HG03520 (cell line): Measurements from ENCODE around the gene COL6A2.

Source experiments
- ATAC-seq: cut with Tn5 transposase; IDR thresholded peaks from one replicate; pipeline ENCODE4 v1.9.1; 2021; ENCODE audit warnings: mild to moderate bottlenecking, moderate library complexity; ENCODE audit not compliant: unreplicated experiment

COL6A2 gene

DNA sequence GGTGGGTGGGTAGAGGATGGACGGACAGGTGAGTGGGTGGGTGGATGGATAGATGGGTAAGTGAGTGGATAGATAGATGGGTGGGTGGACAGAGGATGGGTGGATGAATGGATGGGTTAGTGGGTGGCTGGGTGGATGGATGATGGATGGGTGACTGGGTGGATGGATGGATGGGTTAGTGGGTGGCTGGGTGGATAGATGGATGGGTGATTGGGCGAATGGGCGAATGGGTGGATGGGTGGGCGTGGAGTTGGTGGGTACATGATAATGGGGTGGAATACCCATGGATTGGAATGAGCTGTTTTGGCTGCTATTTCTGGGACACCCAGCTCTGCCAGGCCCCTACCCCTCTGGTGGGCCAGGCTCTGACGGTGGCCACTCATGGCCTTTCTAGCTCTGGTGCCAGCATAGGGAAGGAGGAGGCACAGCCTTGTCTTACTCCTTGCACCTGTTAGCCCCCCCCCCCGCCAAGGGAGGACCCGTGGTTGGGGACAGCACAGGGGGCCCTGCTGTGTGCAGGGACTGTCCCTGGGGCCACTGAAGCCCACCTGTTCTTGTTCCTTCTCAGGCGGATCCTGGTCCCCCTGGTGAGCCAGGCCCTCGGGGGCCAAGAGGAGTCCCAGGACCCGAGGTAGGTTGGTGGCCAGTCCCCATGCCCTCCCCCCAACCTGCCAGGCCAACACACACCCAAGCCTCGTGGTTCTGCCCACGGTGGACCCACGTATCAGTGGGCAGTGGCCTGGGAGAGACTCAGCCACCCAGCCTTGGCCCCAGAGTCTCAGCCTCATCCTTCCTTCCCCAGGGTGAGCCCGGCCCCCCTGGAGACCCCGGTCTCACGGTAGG is 26.4 kb downstream of the COL6A2 start:
- ATAC-seq: no peak

DNA sequence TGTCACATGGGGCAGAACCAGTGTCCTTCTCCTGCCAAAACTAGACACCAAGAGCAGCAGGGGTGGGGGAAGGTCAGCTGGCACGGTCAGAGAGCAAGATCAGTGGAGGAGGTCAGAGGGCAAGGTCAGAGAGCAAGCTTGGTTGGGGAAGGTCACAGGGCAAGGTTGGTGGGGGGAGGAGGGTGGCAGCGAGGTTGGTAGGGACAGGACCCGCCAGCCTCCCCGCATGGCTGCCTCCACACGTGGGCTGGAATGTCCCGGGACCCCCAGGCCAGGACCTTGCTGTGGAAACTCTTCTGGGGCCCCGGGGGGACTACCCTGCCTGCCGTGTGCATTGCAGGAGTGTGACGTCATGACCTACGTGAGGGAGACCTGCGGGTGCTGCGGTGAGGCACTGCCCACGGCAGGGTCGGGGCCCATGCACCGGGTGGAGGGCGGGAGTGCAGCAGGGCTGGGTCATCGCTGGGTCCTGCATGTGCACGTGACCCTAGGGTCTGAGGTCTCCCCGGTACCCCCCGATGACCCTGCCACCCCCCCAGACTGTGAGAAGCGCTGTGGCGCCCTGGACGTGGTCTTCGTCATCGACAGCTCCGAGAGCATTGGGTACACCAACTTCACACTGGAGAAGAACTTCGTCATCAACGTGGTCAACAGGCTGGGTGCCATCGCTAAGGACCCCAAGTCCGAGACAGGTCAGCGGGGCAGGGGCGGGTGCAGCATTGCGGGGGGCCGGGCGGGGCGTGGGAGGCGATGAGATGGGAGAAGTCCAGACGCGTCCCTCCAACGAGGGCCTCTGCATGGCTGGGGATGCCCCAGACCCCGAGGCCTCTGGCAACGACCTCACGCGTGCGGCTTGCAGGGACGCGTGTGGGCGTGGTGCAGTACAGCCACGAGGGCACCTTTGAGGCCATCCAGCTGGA is 27.3 kb downstream of the COL6A2 start:
- ATAC-seq: no peak

DNA sequence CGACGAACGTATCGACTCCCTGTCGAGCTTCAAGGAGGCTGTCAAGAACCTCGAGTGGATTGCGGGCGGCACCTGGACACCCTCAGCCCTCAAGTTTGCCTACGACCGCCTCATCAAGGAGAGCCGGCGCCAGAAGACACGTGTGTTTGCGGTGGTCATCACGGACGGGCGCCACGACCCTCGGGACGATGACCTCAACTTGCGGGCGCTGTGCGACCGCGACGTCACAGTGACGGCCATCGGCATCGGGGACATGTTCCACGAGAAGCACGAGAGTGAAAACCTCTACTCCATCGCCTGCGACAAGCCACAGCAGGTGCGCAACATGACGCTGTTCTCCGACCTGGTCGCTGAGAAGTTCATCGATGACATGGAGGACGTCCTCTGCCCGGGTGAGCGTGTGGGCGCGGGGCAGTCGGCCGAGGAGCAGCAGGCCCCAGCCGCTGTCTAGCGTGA is 28.0 kb downstream of the COL6A2 start:
- ATAC-seq: no peak

DNA sequence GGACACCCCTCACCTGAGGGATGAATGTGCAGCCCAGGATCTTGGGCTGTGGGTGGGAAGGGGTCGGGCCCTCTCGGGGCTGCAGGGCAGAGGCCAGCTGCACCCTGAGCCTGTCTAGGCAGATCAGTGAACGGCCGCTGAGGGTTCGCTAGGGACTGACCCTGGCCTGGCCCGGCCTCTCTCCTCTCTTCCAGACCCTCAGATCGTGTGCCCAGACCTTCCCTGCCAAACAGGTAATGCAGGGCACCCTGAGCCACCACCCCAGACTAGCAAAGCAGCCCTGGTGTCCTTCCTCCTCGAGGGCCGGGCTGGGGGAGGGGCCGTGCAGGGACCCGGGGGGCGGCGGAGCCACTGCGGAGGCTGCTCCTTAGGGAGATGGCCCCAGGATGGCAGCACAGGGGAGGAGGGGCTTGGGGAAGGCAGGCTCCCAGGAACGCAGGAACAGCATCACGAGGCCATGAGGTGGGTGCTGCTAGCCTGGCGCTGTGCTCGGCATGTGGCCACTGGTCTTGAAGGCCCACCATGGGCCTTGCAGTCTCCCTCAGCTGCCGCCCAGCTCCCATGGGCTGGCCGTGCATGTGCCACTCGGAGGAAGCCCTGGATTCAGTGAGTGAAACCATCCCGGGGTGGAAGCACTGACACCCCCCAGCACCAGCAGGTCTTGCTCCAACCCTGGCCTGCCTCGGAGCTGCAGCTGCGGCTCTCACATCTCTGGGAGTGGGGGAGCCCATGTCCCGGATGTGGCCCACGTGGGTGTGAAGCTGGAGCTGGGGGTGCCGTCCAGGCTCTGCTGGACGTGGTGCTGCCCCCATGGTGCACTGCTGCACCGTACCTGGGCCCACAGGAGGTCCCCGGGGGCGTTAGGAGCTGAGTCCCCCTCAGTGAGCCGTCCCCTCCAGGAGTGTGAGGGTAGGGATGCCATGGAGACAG is 28.7 kb downstream of the COL6A2 start:
- ATAC-seq: no peak

DNA sequence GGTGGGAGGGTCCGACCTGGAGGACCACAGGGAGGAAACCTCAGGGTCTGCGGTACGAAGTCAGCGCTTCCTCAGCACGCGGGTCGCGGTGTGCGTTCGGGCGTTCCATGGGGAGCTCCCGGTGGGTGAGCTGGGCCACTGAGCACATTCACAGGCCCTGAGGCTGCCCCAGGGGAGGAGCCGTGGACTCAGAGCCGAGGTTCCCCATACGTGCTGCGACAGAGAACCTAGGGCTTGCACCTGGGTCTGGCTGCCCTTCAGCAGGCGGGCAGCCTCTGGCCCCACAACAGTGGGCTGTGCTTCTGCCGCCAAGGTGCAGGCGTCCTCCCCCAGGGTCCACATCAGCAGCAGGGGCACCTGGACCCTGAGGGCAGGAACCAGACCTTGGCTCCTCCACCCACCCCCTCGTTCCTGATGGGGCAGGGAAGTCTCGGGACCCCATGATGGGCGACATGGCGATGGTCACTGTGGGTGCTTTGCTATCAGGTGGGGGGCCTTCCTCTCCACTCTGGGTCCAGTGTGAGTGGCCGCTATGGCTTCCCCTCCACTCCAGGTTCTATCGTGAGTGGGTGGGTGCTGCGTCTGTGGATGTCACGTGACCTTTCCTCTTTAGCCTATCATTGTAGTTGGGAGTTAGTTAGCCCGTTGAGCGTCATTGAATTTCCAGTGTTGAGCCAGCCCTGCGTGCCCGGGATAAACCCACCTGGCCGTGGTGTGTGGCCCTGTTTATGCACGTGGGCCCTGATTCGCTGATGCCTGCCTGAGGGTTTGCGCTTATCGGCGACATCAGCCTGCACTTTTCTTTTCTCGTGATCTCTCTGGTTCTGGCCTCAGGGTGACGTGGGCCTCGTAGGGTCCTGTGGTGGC is 29.6 kb downstream of the COL6A2 start:
- ATAC-seq: no peak

DNA sequence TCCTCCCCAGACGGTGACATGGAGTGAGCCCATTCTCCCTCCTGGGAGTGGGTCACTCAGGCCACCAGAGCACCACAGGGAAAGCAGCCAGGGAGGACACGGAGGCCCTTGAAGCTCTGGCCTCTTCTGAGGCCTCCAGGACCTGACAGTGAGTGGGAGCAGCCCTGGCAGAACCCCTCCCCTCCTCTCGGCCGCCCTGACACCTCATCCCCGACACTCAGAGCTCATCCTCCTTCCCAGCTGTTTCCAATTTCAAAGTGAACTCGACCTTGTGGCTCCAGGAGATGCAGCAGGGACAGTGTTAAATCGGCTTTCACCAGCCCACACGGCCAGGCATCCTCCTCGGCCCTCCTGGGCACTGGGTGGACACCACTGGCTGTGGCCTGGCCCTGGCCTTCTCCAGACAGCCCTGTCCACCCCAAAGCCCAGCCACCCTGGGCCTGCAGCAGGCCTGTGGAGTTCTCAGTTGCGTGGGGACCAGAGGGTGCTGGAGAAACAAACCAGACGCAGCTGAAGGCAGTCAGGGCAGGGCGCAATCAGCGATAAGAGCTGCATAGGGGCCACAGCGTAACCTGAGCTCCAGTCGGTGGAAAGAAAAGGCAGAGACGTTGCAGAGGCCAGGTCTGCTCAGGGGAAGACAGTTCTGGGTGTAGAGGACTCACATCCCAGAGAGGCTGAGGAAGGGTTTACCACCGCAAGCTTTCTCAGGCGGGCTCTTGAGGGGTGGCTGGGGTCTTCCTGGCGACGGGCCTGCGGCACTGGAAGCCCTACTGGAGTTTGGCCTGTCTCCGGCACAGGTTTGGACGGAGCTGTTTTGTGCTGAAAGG is 30.4 kb downstream of the COL6A2 start:
- ATAC-seq: no peak

DNA sequence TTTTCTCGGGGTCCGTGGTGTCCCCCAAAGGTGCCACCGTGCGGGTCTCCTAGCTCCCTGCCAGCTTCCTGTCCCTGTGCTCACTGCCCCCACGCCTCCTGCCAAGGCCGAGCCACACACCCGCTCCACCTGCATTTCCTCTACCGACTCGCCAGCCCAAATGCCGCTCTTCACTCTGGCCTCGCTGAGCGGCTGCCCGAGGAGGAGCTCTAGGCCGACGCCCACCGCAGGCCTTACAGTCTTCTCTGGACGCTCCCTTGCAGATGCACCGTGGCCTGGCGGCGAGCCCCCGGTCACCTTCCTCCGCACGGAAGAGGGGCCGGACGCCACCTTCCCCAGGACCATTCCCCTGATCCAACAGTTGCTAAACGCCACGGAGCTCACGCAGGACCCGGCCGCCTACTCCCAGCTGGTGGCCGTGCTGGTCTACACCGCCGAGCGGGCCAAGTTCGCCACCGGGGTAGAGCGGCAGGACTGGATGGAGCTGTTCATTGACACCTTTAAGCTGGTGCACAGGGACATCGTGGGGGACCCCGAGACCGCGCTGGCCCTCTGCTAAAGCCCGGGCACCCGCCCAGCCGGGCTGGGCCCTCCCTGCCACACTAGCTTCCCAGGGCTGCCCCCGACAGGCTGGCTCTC is 31.1 kb downstream of the COL6A2 start:
- ATAC-seq: no peak

DNA sequence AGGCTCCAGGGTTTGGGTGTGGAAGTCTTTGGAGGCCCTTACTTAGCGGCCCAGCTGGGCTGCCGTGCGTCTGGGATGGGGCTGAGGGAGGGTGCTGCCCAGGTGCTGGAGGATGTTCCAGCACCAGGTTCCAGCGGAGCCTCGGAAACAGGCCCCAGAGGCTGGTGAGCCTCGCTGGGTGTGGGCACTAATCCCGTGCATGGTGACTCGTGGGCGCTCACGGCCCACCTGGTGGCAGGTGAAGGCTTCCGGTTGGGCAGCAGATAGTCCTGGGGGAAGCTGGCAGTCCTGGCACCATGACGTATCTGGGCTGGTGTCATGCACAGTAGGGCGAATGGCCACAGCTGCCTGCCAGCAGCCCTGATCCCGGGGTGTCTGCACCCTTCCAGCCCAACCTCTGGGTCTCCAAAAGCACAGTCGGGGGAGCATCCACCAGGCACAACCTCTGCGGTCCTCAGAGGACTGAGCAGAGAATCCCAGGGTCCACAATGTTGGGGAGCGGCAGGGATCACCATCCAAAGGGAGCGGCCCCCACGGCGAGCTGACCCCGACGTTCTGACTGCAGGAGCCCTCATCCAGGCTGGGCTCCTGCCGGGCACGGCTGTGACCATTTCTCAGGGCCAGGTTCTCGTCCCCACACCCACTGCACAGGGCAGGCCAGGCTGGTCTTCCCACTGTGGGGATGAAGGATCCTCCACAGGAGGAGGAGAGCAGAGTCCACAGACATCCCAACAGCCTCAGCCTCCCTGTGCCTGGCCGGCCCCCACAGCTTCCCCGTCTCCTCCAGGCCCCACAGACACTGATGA is 32.1 kb downstream of the COL6A2 start:
- no peak for ATAC-seq

DNA sequence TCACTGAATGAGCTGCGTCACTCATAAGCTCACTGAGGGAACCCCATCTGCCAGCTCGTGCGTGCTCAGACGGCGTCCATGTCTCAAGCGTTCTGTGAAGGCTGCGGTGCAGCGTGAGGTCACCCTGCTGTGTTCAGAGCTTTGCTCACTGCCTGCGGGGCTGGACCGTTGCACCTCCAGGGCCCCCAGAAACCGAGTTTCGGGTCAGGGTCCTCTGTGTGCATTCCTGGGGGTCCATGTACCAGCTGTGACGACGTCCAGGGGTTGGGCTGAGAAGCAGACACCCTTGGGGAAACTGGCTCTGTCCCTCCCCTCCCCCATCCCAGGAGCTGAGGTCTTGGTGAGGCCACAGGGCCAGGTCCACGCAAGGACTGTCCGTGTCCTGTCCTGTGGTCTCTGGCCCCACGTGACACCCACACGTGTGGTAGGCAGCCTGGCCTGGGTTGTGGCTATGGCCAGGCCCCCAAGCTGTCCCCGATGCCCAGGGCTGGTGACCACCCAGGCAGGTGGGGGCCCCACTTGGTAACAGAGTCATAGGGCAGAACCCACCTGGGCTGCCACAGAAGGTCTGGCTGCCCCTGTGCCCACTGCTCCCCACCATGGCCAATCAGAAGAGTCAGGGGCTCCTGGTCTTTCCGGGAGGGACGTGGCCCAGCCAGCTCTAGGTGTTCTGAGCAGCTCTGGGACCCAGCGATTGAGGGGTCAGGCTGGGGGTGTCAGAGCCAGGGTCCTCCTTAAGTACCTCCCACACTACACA is 33.1 kb downstream of the COL6A2 start:
- no peak for ATAC-seq

DNA sequence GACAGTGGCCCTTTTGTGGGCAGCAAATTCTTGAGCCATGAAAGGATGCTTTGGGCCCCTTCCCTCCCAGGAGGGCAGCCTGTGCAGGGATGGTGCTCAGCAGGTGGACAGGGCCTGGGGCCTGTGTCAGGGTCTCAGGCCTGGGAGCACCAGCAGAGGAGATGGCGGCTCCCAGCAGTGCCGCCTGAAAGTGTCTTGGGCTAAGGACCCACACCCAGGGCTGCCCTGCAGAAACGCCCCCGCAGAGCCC is 33.6 kb downstream of the COL6A2 start:
- no peak for ATAC-seq

DNA sequence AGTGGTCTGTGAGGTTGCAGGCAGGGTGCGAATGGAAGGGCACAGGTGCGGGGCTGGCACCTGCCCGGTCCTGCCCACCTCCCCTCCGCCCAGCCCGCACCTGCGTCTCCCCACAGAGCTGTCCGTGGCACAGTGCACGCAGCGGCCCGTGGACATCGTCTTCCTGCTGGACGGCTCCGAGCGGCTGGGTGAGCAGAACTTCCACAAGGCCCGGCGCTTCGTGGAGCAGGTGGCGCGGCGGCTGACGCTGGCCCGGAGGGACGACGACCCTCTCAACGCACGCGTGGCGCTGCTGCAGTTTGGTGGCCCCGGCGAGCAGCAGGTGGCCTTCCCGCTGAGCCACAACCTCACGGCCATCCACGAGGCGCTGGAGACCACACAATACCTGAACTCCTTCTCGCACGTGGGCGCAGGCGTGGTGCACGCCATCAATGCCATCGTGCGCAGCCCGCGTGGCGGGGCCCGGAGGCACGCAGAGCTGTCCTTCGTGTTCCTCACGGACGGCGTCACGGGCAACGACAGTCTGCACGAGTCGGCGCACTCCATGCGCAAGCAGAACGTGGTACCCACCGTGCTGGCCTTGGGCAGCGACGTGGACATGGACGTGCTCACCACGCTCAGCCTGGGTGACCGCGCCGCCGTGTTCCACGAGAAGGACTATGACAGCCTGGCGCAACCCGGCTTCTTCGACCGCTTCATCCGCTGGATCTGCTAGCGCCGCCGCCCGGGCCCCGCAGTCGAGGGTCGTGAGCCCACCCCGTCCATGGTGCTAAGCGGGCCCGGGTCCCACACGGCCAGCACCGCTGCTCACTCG is 34.1 kb downstream of the COL6A2 start:
- ATAC-seq: no peak

- ATAC-seq: no peak
Observed at GRCh38 chr21:46135782-46136395, 38.0 kb downstream of the COL6A2 start.

GRCh38 chr21:46136739-46137349 is 38.9 kb downstream of the COL6A2 start:
- no peak for ATAC-seq

- ATAC-seq: no peak
Observed at GRCh38 chr21:46137908-46138307, 40.0 kb downstream of the COL6A2 start.

DNA sequence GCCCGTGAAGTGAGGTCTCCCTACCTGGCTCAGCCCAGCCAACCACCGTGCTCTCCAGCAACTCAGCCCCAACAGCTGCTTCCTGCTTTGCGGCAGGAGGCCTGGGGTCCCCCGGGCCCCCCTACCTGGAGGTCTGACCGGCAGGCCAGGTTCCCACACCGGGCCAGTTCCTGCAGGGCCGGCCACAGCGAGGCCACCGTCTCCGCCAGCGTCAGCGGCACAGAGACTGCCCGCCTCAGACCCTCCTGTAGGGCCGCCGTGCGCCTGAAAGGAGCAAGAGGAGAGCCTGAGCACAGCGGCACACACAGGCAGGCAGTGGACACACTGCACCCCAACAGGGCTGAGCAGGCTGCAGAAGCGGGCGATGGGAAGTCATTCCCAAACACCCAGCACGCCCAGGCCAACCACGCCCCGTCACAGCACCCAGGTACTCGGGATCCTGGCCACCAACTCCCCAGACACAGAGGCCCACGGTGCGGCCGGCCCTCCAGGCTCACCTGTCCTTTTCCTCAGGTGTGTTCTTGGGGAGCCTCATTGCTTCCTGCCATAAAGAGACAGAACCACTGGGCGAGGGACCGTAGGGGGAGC is 40.6 kb downstream of the COL6A2 start:
- no peak for ATAC-seq
